Measurements from ENCODE around the gene WNT4.

The WNT4 gene

GRCh38 chr1:22089134-22089571 lies 53.7 kb downstream of the WNT4 start:
- peaks cover 4 to 41% (median 31%) of the 10 kb centered on the region in 5 donors for H3K4me1 ChIP-seq (ENCODE audit: control insufficient read depth in 5 of 5, insufficient read depth in 5 of 5, low read length in 5 of 5)
- no peaks in the 10 kb centered on the region for H3K9me3 ChIP-seq (ENCODE audit: control insufficient read depth in 5 of 5, low read length in 5 of 5)
- peak overlapping the region; percentile 47 for H3K27ac ChIP-seq (ENCODE audit: low read depth, low read length)
- H3K27me3 ChIP-seq (ENCODE audit: control insufficient read depth in 5 of 5, insufficient read depth in 4 of 5, low read length in 5 of 5) = no peaks in the 10 kb centered on the region
- H3K36me3 ChIP-seq (ENCODE audit: control insufficient read depth in 5 of 5, insufficient read depth in 5 of 5, low read length in 5 of 5) = peaks cover 30 to 49% (median 35%) of the 10 kb centered on the region in 5 donors
- H3K4me3 ChIP-seq (ENCODE audit: low read depth in 1 of 5, low read length in 5 of 5) = no peak overlapping the region
- peak overlapping the region in 2 of 5 donors; percentile 41 for H3K9ac ChIP-seq (ENCODE audit: low read length in 5 of 5)

- H3K4me3 ChIP-seq (ENCODE audit: low read depth in 1 of 5, low read length in 5 of 5) = no peak overlapping the region
- peaks cover 4 to 41% (median 31%) of the 10 kb centered on the region in 5 donors for H3K4me1 ChIP-seq (ENCODE audit: control insufficient read depth in 5 of 5, insufficient read depth in 5 of 5, low read length in 5 of 5)
- no peaks in the 10 kb centered on the region for H3K27me3 ChIP-seq (ENCODE audit: control insufficient read depth in 5 of 5, insufficient read depth in 4 of 5, low read length in 5 of 5)
- H3K9me3 ChIP-seq (ENCODE audit: control insufficient read depth in 5 of 5, low read length in 5 of 5) = no peaks in the 10 kb centered on the region
- H3K27ac ChIP-seq (ENCODE audit: low read depth, low read length) = peak overlapping the region; percentile 5
- peak overlapping the region in 1 of 5 donors; percentile 35 for H3K9ac ChIP-seq (ENCODE audit: low read length in 5 of 5)
- peaks cover 26 to 41% (median 32%) of the 10 kb centered on the region in 5 donors for H3K36me3 ChIP-seq (ENCODE audit: control insufficient read depth in 5 of 5, insufficient read depth in 5 of 5, low read length in 5 of 5)
Observed at GRCh38 chr1:22088331-22088730, 54.6 kb downstream of the WNT4 start.

GRCh38 chr1:22080191-22080590 lies 62.7 kb downstream of the WNT4 start:
- H3K9me3 ChIP-seq (ENCODE audit: control insufficient read depth in 5 of 5, low read length in 5 of 5) = no peaks in the 10 kb centered on the region
- H3K27ac ChIP-seq (ENCODE audit: low read depth, low read length) = no peak overlapping the region
- peaks cover 0 to 42% (median 36%) of the 10 kb centered on the region in 5 donors for H3K4me1 ChIP-seq (ENCODE audit: control insufficient read depth in 5 of 5, insufficient read depth in 5 of 5, low read length in 5 of 5)

GRCh38 chr1:22078133-22078532 lies 64.8 kb downstream of the WNT4 start:
- peaks cover 0 to 50% (median 47%) of the 10 kb centered on the region in 5 donors for H3K4me1 ChIP-seq (ENCODE audit: control insufficient read depth in 5 of 5, insufficient read depth in 5 of 5, low read length in 5 of 5)

More at GRCh38 chr1:22080191-22080590, 62.7 kb downstream of the WNT4 start:
- H3K27me3 ChIP-seq (ENCODE audit: control insufficient read depth in 5 of 5, insufficient read depth in 4 of 5, low read length in 5 of 5) = no peaks in the 10 kb centered on the region
- H3K36me3 ChIP-seq (ENCODE audit: control insufficient read depth in 5 of 5, insufficient read depth in 5 of 5, low read length in 5 of 5) = peaks cover 14 to 36% (median 31%) of the 10 kb centered on the region in 5 donors
- no peak overlapping the region for H3K9ac ChIP-seq (ENCODE audit: low read length in 5 of 5)
- H3K4me3 ChIP-seq (ENCODE audit: low read depth in 1 of 5, low read length in 5 of 5) = no peak overlapping the region

GRCh38 chr1:22077728-22078127 lies 65.2 kb downstream of the WNT4 start:
- no peak overlapping the region for H3K27ac ChIP-seq (ENCODE audit: low read depth, low read length)
- H3K4me1 ChIP-seq (ENCODE audit: control insufficient read depth in 5 of 5, insufficient read depth in 5 of 5, low read length in 5 of 5) = peaks cover 0 to 54% (median 51%) of the 10 kb centered on the region in 5 donors
- peak overlapping the region in 2 of 5 donors; percentile 2 to 25 for H3K9ac ChIP-seq (ENCODE audit: low read length in 5 of 5)
- H3K4me3 ChIP-seq (ENCODE audit: low read depth in 1 of 5, low read length in 5 of 5) = no peak overlapping the region
- H3K27me3 ChIP-seq (ENCODE audit: control insufficient read depth in 5 of 5, insufficient read depth in 4 of 5, low read length in 5 of 5) = no peaks in the 10 kb centered on the region
- peaks cover 14 to 36% (median 29%) of the 10 kb centered on the region in 5 donors for H3K36me3 ChIP-seq (ENCODE audit: control insufficient read depth in 5 of 5, insufficient read depth in 5 of 5, low read length in 5 of 5)
- H3K9me3 ChIP-seq (ENCODE audit: control insufficient read depth in 5 of 5, low read length in 5 of 5) = no peaks in the 10 kb centered on the region

More at GRCh38 chr1:22078133-22078532, 64.8 kb downstream of the WNT4 start:
- Histone ChIP-seq H3K4me3 (ENCODE audit: low read depth in 1 of 5, low read length in 5 of 5) (no peak overlapping the region), H3K27ac (ENCODE audit: low read depth, low read length) (no peak overlapping the region), H3K36me3 (ENCODE audit: control insufficient read depth in 5 of 5, insufficient read depth in 5 of 5, low read length in 5 of 5) (peaks cover 14 to 36% (median 29%) of the 10 kb centered on the region in 5 donors), H3K9me3 (ENCODE audit: control insufficient read depth in 5 of 5, low read length in 5 of 5) (no peaks in the 10 kb centered on the region), H3K27me3 (ENCODE audit: control insufficient read depth in 5 of 5, insufficient read depth in 4 of 5, low read length in 5 of 5) (no peaks in the 10 kb centered on the region), H3K9ac (ENCODE audit: low read length in 5 of 5) (peak overlapping the region in 1 of 5 donors; percentile 2)

GRCh38 chr1:22076346-22076745 lies 66.6 kb downstream of the WNT4 start:
- Histone ChIP-seq H3K9me3 (ENCODE audit: control insufficient read depth in 5 of 5, low read length in 5 of 5) (no peaks in the 10 kb centered on the region), H3K27ac (ENCODE audit: low read depth, low read length) (no peak overlapping the region), H3K27me3 (ENCODE audit: control insufficient read depth in 5 of 5, insufficient read depth in 4 of 5, low read length in 5 of 5) (no peaks in the 10 kb centered on the region), H3K9ac (ENCODE audit: low read length in 5 of 5) (no peak overlapping the region), H3K36me3 (ENCODE audit: control insufficient read depth in 5 of 5, insufficient read depth in 5 of 5, low read length in 5 of 5) (peaks cover 9 to 24% (median 18%) of the 10 kb centered on the region in 5 donors), H3K4me1 (ENCODE audit: control insufficient read depth in 5 of 5, insufficient read depth in 5 of 5, low read length in 5 of 5) (peaks cover 0 to 59% (median 57%) of the 10 kb centered on the region in 5 donors), H3K4me3 (ENCODE audit: low read depth in 1 of 5, low read length in 5 of 5) (no peak overlapping the region)

GRCh38 chr1:22075718-22076117 lies 67.2 kb downstream of the WNT4 start:
- Histone ChIP-seq H3K27me3 (ENCODE audit: control insufficient read depth in 5 of 5, insufficient read depth in 4 of 5, low read length in 5 of 5) (no peaks in the 10 kb centered on the region), H3K4me3 (ENCODE audit: low read depth in 1 of 5, low read length in 5 of 5) (no peak overlapping the region), H3K36me3 (ENCODE audit: control insufficient read depth in 5 of 5, insufficient read depth in 5 of 5, low read length in 5 of 5) (peaks cover 9 to 19% (median 17%) of the 10 kb centered on the region in 5 donors), H3K4me1 (ENCODE audit: control insufficient read depth in 5 of 5, insufficient read depth in 5 of 5, low read length in 5 of 5) (peaks cover 0 to 59% (median 54%) of the 10 kb centered on the region in 5 donors), H3K9me3 (ENCODE audit: control insufficient read depth in 5 of 5, low read length in 5 of 5) (no peaks in the 10 kb centered on the region), H3K9ac (ENCODE audit: low read length in 5 of 5) (no peak overlapping the region), H3K27ac (ENCODE audit: low read depth, low read length) (peak overlapping the region; percentile 21)

- Histone ChIP-seq H3K9ac (ENCODE audit: low read length in 5 of 5) (peak overlapping the region in 3 of 5 donors; percentile 8 to 35 (median 13)), H3K4me1 (ENCODE audit: control insufficient read depth in 5 of 5, insufficient read depth in 5 of 5, low read length in 5 of 5) (peaks cover 0 to 59% (median 54%) of the 10 kb centered on the region in 5 donors), H3K27ac (ENCODE audit: low read depth, low read length) (peak overlapping the region; percentile 37)
Observed at GRCh38 chr1:22074803-22075202, 68.1 kb downstream of the WNT4 start.

GRCh38 chr1:22071511-22071910 lies 71.4 kb downstream of the WNT4 start:
- Histone ChIP-seq H3K27ac (ENCODE audit: low read depth, low read length) (no peak overlapping the region), H3K9ac (ENCODE audit: low read length in 5 of 5) (no peak overlapping the region), H3K36me3 (ENCODE audit: control insufficient read depth in 5 of 5, insufficient read depth in 5 of 5, low read length in 5 of 5) (peaks cover 0 to 5% (median 0%) of the 10 kb centered on the region in 5 donors), H3K9me3 (ENCODE audit: control insufficient read depth in 5 of 5, low read length in 5 of 5) (no peaks in the 10 kb centered on the region), H3K4me1 (ENCODE audit: control insufficient read depth in 5 of 5, insufficient read depth in 5 of 5, low read length in 5 of 5) (peaks cover 3 to 64% (median 59%) of the 10 kb centered on the region in 5 donors), H3K4me3 (ENCODE audit: low read depth in 1 of 5, low read length in 5 of 5) (no peak overlapping the region), H3K27me3 (ENCODE audit: control insufficient read depth in 5 of 5, insufficient read depth in 4 of 5, low read length in 5 of 5) (no peaks in the 10 kb centered on the region)

More at GRCh38 chr1:22074803-22075202, 68.1 kb downstream of the WNT4 start:
- Histone ChIP-seq H3K9me3 (ENCODE audit: control insufficient read depth in 5 of 5, low read length in 5 of 5) (no peaks in the 10 kb centered on the region), H3K27me3 (ENCODE audit: control insufficient read depth in 5 of 5, insufficient read depth in 4 of 5, low read length in 5 of 5) (no peaks in the 10 kb centered on the region), H3K4me3 (ENCODE audit: low read depth in 1 of 5, low read length in 5 of 5) (no peak overlapping the region), H3K36me3 (ENCODE audit: control insufficient read depth in 5 of 5, insufficient read depth in 5 of 5, low read length in 5 of 5) (peaks cover 7 to 12% (median 9%) of the 10 kb centered on the region in 5 donors)

Measured in subcutaneous abdominal adipose tissue (tissue), 5 donors.